PC-3 (cell line): ENCODE measurements around the gene SCMH1. TPM values are rescaled to one million over a fixed set of nuclear protein-coding genes. Genes with fewer than 3 reads are reported as not detected.

ENCODE experiments used
- ATAC-seq: fragments of 200-7000 bp; cut with Tn5 transposase; 2 replicates; pipeline ENCODE4 v1.9.1; 2020; ENCODE audit warnings: mild to moderate bottlenecking, moderate library complexity
- BruUV-seq: library from RNA; stranded (reverse); fragments of 400-500 nt; replicated peaks from 2 replicates; lab custom pipeline; 2021; lab: Mats Ljungman, UMichigan
- CTCF ChIA-PET: fragments of 300-600 bp; sonication (Branson Sonifier 250); formaldehyde crosslinking; loops from one replicate; lab custom pipeline; 2022; ENCODE audit warnings: antibody characterized with exemption; lab: Charles Lee
- POLR2A ChIA-PET: fragments of 300-600 bp; sonication (Branson Sonifier 250); formaldehyde crosslinking; loops from one replicate; lab custom pipeline; 2022; ENCODE audit warnings: antibody characterized with exemption; ENCODE audit not compliant: unreplicated experiment; lab: Charles Lee
- DNase-seq: peaks from one replicate; pipeline ENCODE4 v3.0.0-alpha.2; 2015
- H2AFZ ChIP-seq: fragments of 300-600 bp; sonication (generic); 2 replicates; pipeline ENCODE4 v1.6.0; 2016; ENCODE audit warnings: antibody characterized with exemption, low read length
- H3F3A ChIP-seq: fragments of 300-600 bp; sonication (generic); one replicate; pipeline ENCODE4 v1.6.0; 2017; ENCODE audit warnings: antibody characterized with exemption, low read length, control low read depth, mild to moderate bottlenecking; ENCODE audit not compliant: unreplicated experiment
- H3K27ac ChIP-seq: fragments of 300-600 bp; sonication (generic); 2 replicates; pipeline ENCODE4 v1.5.1; 2016; ENCODE audit warnings: mild to moderate bottlenecking, low read length
- H3K27me3 ChIP-seq: fragments of 300-600 bp; sonication (generic); 2 replicates; pipeline ENCODE4 v1.6.1; 2016; ENCODE audit warnings: low read length, mixed read lengths
- H3K36me3 ChIP-seq: fragments of 300-600 bp; sonication (generic); 2 replicates; pipeline ENCODE4 v1.6.1; 2016; ENCODE audit warnings: low read depth, mixed run types, low read length, mixed read lengths
- H3K4me1 ChIP-seq: fragments of 300-600 bp; sonication (generic); 2 replicates; pipeline ENCODE4 v1.5.1; 2016; ENCODE audit warnings: low read length; ENCODE audit not compliant: insufficient read depth
- H3K4me2 ChIP-seq: fragments of 300-600 bp; sonication (generic); 2 replicates; pipeline ENCODE4 v1.6.0; 2016; ENCODE audit warnings: low read length
- H3K4me3 ChIP-seq: fragments of 300-600 bp; sonication (generic); 2 replicates; pipeline ENCODE4 v1.5.1; 2016; ENCODE audit warnings: mild to moderate bottlenecking, low read length, mixed read lengths
- H3K79me2 ChIP-seq: fragments of 300-600 bp; sonication (generic); 2 replicates; pipeline ENCODE4 v1.6.1; 2017; ENCODE audit warnings: low read length, mixed read lengths
- H3K9ac ChIP-seq: fragments of 300-600 bp; sonication (generic); 2 replicates; pipeline ENCODE4 v1.6.0; 2016; ENCODE audit warnings: mild to moderate bottlenecking, low read length
- H3K9me2 ChIP-seq: fragments of 300-600 bp; sonication (generic); replicated peaks from 2 replicates; pipeline ENCODE4 v1.6.1; 2016; ENCODE audit warnings: mixed run types, low read length, mixed read lengths
- H3K9me3 ChIP-seq: fragments of 300-600 bp; sonication (generic); 2 replicates; pipeline ENCODE4 v1.6.1; 2016; ENCODE audit warnings: low read length, mixed read lengths
- H4K20me1 ChIP-seq: fragments of 300-600 bp; sonication (generic); 2 replicates; pipeline ENCODE4 v1.6.1; 2016; ENCODE audit warnings: low read length, mixed read lengths
- EZH2 ChIP-seq: fragments of 300-600 bp; sonication (generic); IDR thresholded peaks from one replicate; pipeline ENCODE4 v1.6.1; 2017; ENCODE audit warnings: antibody characterized with exemption, mild to moderate bottlenecking, low read length; ENCODE audit not compliant: unreplicated experiment
- EZH2phosphoT487 ChIP-seq: fragments of 300-600 bp; sonication (generic); IDR thresholded peaks from 2 replicates; pipeline ENCODE4 v1.6.1; 2018; ENCODE audit warnings: mild to moderate bottlenecking, antibody characterized with exemption, low read length, borderline replicate concordance
- intact Hi-C: fragments of 100-400 bp; cut with micrococcal nuclease; formaldehyde crosslinking; loops from 2 replicates; pipeline ENCODE4 v1.9.0; 2023
- total RNA-seq: library from RNA; depleted of rRNA; stranded (reverse); fragments of >200 nt; gene quantifications from 2 replicates; pipeline ENCODE4 v1.2.3, GENCODE V29; 2014
- TF ChIP-seq, protein P1 (sequence below): fragments of 300-600 bp; sonication (generic); conservative IDR thresholded peaks from 2 replicates; pipeline ENCODE4 v1.5.1; 2017; ENCODE audit warnings: antibody characterized with exemption, low read depth, mild to moderate bottlenecking, low read length

The SCMH1 gene
- total RNA-seq, 1 experiment from 2014 or later: 33.6 TPM

DNA sequence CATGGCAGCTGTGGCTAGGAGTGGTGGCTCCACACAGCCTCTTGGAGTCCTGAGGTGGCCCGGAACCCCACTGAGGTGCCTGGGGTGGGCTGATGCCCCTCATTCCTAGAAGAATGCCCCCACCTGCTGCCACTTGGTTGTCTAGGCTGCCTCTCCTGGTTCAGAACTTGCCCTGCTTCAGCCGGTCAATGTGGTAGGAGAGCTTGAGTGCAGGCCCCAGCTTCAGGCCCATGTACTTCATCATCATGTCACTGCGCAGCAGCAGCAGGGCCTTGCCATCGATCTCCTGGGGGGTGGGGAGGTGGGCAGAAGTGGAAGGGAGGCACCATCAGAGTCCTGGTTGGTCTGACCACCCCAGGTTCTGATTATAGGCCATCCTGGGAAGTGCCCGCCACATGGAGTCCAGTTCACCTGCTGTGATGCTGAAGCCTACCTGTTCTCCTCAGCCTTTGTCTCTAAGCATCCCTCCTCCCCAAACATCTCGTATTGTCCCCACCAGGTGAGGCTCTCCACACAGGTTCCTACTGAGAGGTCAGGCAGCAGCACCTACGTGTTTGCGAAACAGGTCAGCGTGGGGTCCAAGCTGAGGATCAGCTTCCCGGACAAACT is 214.0 kb downstream of the SCMH1 start:
- no peak for ATAC-seq
- no peaks in the 10 kb centered on the region for H3K27me3 ChIP-seq
- no peak overlapping the region for H3K4me2 ChIP-seq
- no peaks in the 10 kb centered on the region for H3F3A ChIP-seq
- no peaks in the 10 kb centered on the region for H3K9me3 ChIP-seq
- no peaks in the 10 kb centered on the region for H4K20me1 ChIP-seq
- no peak overlapping the region for H3K4me3 ChIP-seq
- no peak for DNase-seq
- ChIA-PET CTCF (no interaction called here), POLR2A (no interaction called here)
- H2AFZ ChIP-seq: no peak overlapping the region
- no TSS peak for BruUV-seq
- no peak overlapping the region for H3K27ac ChIP-seq
- intact Hi-C loops: no loop called here
- no peaks in the 10 kb centered on the region for H3K4me1 ChIP-seq
- H3K36me3 ChIP-seq: peaks cover 14% of the 10 kb centered on the region
- TF ChIP-seq, protein P1, sequence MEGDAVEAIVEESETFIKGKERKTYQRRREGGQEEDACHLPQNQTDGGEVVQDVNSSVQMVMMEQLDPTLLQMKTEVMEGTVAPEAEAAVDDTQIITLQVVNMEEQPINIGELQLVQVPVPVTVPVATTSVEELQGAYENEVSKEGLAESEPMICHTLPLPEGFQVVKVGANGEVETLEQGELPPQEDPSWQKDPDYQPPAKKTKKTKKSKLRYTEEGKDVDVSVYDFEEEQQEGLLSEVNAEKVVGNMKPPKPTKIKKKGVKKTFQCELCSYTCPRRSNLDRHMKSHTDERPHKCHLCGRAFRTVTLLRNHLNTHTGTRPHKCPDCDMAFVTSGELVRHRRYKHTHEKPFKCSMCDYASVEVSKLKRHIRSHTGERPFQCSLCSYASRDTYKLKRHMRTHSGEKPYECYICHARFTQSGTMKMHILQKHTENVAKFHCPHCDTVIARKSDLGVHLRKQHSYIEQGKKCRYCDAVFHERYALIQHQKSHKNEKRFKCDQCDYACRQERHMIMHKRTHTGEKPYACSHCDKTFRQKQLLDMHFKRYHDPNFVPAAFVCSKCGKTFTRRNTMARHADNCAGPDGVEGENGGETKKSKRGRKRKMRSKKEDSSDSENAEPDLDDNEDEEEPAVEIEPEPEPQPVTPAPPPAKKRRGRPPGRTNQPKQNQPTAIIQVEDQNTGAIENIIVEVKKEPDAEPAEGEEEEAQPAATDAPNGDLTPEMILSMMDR: no peak
- TF ChIP-seq EZH2: no peak
- no peak for TF ChIP-seq EZH2phosphoT487
- H3K9me2 ChIP-seq: no peaks in the 10 kb centered on the region
- no peak overlapping the region for H3K9ac ChIP-seq
- H3K79me2 ChIP-seq: no peaks in the 10 kb centered on the region

DNA sequence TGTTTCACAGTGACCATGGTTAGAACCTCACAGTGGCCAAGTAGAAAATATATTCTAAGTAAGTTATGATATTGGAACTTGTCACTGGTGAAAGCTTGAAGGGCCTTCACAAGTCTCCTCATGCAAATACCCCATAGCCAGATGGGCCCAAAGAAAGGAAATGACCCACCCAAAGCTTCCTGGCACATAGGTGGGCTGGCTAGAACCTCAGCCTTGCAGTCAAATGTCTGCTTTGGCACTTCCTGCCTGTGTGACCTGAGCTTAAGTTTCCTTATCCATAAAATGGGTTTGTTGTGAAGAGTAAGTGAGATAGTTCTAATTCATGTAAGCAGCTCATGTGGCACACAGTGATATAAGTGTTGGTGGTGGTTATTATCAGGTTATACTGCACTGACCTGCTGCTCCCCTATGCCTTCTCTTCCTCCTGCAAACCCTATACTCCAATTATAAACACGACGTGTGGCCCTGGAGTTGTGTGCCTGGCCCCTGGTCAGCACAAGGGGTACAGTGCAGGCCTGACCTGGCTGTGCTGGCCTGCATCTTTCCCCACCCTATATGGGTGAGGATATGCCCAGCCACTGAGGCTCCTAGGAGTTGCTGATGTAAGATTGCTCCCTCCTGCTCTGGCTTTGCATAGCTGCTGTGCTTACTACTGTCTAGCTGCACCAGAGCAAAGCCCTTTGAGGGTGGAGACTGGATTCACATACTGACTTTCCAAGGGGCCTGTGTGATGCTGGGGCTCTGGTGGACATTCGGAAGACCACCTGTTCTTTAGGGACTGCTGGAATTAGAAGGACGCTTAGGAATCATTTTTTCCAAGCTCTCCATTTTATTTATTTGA is 215.9 kb downstream of the SCMH1 start:
- POLR2A ChIA-PET: interaction anchor here (0.6 kb wide), 1 partner anchor 1812 kb away, joined by 6 read pairs; no protein-coding TSS in a partner anchor
- no peaks in the 10 kb centered on the region for H3K4me1 ChIP-seq
- no peaks in the 10 kb centered on the region for H3K27me3 ChIP-seq
- no TSS peak for BruUV-seq
- no peak overlapping the region for H3K4me3 ChIP-seq
- intact Hi-C loops: no loop called here
- no peak overlapping the region for H2AFZ ChIP-seq
- no peaks in the 10 kb centered on the region for H4K20me1 ChIP-seq
- no peak overlapping the region for H3K4me2 ChIP-seq
- peaks cover 4% of the 10 kb centered on the region for H3F3A ChIP-seq
- peaks cover 6% of the 10 kb centered on the region for H3K36me3 ChIP-seq
- TF ChIP-seq EZH2: no peak
- TF ChIP-seq, protein P1: no peak
- TF ChIP-seq EZH2phosphoT487: no peak
- CTCF ChIA-PET: no interaction called here
- ATAC-seq (no peak), DNase-seq (no peak)
- H3K9me3 ChIP-seq: no peaks in the 10 kb centered on the region
- no peak overlapping the region for H3K9ac ChIP-seq
- H3K9me2 ChIP-seq: no peaks in the 10 kb centered on the region
- no peak overlapping the region for H3K27ac ChIP-seq
- H3K79me2 ChIP-seq: no peaks in the 10 kb centered on the region

DNA sequence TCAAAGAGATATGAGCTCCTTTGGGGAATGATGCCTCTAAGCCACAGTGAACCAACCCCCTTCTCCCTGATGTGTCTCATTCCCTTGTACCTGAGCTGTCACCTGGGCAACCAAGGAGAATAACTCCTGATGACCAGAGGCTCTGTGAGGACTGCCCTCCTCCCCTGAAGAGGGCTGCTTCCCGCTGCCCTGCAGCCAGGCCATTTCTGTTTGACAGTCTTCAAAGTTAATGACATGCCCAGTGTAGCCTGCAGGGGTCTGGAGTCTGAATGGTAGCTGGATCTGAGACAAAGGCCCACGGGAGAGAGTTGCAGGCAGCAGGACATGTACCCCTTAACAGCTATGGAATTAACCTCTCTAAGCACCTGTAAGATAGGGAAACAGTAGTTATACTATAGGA is 217.2 kb downstream of the SCMH1 start:
- BruUV-seq: no TSS peak
- intact Hi-C loops: no loop called here
- no peak for ATAC-seq

More for the DNA sequence above, 217.2 kb downstream of the SCMH1 start:
- no peak overlapping the region for H3K27ac ChIP-seq
- no peak overlapping the region for H3K9ac ChIP-seq
- H3K9me2 ChIP-seq: no peaks in the 10 kb centered on the region
- H4K20me1 ChIP-seq: no peaks in the 10 kb centered on the region
- peaks cover 4% of the 10 kb centered on the region for H3F3A ChIP-seq
- ChIA-PET CTCF (no interaction called here), POLR2A (interaction anchor here (0.6 kb wide), 1 partner anchor 216 kb away, joined by 3 read pairs; no protein-coding TSS in a partner anchor)
- no peaks in the 10 kb centered on the region for H3K79me2 ChIP-seq
- no peaks in the 10 kb centered on the region for H3K4me1 ChIP-seq
- H3K36me3 ChIP-seq: peaks cover 6% of the 10 kb centered on the region
- no peak for TF ChIP-seq EZH2phosphoT487
- no peak for TF ChIP-seq EZH2
- TF ChIP-seq, protein P1: no peak
- no peaks in the 10 kb centered on the region for H3K27me3 ChIP-seq
- H3K9me3 ChIP-seq: no peaks in the 10 kb centered on the region
- H3K4me2 ChIP-seq: no peak overlapping the region
- DNase-seq: no peak
- H3K4me3 ChIP-seq: no peak overlapping the region
- no peak overlapping the region for H2AFZ ChIP-seq
